GM18858 (cell line): ENCODE results near the gene SLC39A11.
"Not testable (repeated sequence)": the region's sequence is repeated elsewhere in the genome, so short reads cannot be mapped to it uniquely, and the experiment has no call there.

ENCODE experiments used
- ATAC-seq: cut with Tn5 transposase; IDR thresholded peaks from one replicate; pipeline ENCODE4 v1.9.1; 2021; ENCODE audit not compliant: unreplicated experiment

SLC39A11 gene

DNA sequence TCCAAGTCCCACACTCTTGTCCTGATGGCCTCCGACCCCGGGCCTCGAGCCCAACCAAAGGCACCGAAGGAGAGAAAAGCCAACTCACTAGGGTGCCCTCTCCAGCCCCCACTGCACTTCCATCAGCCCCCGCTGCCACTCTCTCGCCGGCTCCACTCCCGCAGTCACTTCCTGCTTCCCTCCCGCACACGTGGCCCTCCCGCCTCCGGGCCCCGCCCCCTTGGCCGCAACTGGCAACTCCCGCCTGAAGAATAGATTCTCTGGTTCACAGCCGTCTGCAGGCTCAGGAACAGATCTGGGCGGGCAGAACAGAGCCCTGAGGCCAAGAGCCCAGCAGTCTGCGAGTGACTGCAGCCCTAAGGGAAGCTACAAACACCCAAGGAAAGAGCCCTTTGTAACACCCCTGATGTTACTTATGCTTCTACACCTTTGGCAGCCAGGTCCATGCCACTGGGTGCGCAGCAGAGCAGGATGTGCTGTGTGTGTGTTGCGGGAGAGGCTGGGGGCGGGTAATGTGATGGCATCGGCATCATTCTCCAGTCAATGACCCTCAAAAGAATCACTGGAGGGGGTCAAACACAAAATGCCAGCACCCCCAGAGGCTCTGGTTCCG, at the start of gene SLC39A11:
TSS of gene SLC39A11 (minus strand) at position 166 of the 613 bp plus-strand sequence. CDS start 3,924 bp downstream, outside the sequence.
- ATAC-seq, result peak; percentile 96

- ATAC-seq, result no peak
Measured at GRCh38 chr17:73141411-73141810, 48.9 kb upstream of the SLC39A11 start.

DNA sequence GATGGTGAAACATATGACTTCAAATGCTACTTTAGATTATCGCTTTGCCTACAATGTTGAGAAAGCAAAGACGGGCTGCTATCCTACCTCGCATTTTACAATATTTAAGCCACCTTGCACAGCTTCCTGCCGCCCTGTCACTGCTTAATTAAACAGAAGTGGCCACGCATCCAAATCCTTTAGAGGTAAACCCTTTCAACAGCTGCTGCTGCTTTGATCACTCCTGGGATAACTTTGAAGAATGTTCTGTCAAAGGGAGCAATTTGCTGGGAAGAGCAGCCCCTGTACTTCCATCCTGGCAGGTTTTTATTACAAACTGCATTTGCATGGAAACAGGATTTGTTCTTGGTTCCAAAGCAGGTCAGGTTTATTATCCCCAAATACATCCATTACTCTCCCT, 48.1 kb upstream of the SLC39A11 start:
- no peak for ATAC-seq

- no peak for ATAC-seq
Measured at GRCh38 chr17:73139296-73139695, 46.8 kb upstream of the SLC39A11 start.

GRCh38 chr17:73138541-73139138, 46.2 kb upstream of the SLC39A11 start:
- ATAC-seq, result no peak

- no peak for ATAC-seq
Measured at GRCh38 chr17:73137376-73137775, 44.9 kb upstream of the SLC39A11 start.

DNA sequence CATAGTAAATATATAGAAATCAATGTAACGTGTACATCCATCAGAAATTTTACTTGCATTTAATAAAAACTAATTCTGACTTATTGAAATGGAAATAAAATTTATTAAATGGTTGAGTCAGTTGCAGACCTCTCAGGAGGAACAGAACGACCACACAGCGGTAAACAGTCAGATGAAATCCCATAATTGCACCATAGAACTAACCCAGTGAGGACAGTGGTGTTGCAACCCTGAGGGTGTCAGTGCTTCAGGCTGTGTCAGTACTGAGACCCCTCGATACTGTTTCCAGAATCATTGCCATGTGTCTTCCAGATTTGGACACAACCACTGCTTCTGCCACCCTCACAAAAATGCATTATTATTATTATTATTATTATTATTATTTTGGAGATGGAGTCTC, 43.3 kb upstream of the SLC39A11 start:
- ATAC-seq, result no peak

DNA sequence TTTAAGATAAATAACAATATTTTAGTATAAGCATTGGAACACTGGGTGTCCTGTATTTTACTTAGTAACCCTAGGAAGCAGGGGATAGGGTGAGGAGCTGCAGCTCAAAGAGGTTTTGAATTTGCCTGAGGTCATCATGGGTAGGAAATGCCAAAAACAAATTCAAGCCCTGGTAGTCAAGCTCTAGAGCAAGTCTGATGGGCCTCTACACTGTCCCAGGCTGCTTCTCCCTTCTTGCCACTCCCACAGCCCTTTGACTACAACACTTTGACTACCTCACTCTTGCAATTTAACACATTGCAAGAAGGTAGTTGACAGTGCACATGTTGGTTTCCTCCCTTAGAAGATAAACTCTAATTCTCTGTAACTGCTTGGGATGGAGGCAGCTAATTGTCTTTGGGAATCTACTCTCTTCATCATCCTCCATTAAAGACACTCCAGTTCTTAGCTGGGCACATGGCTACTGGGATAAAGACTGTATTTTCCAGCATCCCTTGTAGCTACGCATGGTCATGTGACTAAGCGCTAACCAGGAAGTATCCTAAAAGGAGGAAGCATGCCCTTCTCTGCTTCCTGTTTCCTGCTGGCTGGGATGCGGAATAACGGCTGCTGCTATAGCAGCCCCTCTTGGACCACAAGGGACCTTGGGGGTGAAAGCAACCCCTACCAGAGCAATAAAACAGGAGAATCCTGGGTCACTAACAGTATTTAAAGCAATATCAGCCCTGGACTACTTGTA, 41.6 kb upstream of the SLC39A11 start:
- ATAC-seq, result no peak

GRCh38 chr17:73132085-73132492, 39.6 kb upstream of the SLC39A11 start:
- peak; percentile 55 for ATAC-seq

DNA sequence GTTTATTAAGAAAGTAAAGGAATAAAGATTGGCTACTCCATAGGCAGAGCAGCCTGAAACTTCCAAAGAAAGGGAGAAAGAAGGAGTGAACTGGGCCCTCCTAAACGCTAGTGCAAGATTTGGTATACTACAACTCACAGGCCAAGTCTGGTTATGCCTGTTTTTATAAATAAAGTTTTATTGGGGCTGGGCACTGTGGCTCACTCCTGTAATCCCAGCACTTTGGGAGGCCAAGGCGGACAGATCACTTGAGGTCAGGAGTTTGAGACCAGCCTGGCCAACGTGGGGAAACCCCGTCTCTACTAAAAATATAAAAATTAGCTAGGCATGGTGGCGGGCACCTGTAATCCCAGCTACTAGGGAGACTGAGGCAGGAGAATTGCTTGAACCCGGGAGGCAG, 39.0 kb upstream of the SLC39A11 start:
- ATAC-seq, result not testable (repeated sequence)

DNA sequence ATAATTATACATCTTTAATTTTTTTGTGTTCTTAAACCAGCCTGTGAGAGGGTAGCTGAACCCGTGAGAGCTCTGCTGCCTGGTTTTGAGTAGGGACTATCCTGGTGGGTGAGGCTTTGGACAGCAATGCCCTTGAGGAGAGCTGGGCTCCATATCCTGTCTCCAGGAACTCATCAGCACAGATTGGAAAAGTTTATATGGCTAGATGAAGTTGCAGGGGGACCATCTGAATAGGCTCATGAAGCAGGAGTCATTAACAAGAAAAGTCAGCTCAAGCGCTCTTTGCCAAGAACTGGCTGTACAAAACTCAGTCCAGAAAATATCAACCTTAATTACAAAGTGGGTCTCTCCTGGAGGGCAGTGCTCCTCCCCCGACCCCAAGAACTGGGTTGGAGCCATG, 38.5 kb upstream of the SLC39A11 start:
- ATAC-seq, result no peak

DNA sequence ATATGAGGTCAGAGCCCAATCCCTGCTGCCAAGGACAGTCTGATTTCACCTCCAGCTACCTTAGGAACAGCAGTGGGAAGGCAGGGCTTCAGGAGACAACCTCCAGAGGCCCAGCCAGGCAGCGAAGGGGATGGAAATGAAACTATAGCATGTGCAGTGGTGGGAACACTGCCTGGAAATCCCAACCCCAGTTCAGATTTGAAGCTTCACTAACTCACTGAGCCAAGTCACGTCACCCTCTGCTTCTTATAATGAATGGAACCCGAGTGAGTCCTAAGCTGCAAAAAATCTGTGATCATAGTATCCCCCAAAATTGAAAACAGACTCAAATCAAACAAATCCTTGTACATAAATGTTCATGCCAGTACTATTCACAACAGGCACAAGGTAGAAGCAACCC, 36.0 kb upstream of the SLC39A11 start:
- no peak for ATAC-seq

DNA sequence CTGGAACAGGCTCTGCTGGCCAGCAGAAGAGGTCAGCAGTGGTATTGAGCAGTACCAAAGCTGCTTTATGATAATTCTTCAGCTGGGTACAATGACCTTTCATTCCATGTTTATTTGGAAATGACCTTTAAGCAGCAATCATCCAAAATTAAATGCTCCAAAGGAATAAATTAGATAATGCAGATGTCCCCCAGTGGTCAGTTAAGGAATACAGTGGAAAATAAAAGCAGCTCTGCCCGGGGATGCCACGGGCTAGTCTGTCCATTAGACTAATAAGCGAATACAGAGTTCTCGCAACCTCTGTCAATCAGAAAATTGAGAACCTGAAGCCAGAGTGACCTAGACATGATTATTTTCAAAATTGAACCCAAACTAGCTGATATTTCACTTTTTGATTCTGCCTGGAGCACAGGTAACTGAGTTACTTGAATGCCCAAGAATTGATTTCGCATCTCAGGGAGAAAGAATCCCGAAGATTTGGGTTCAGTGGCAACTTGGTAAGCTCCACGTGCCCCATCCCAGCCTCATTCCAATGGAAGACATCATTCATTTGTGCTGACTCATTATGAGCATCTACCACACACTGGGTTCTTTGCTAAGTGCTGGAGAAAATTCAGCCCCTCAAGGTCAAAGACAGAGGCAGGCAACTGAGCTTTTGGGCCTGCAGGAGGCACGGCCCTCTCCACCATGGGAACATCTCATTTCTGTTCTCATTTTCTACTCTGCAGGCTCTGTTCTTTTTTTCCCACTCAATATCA, 34.4 kb upstream of the SLC39A11 start:
- ATAC-seq, result no peak

GRCh38 chr17:73123606-73124320, 31.3 kb upstream of the SLC39A11 start:
- no peak for ATAC-seq

DNA sequence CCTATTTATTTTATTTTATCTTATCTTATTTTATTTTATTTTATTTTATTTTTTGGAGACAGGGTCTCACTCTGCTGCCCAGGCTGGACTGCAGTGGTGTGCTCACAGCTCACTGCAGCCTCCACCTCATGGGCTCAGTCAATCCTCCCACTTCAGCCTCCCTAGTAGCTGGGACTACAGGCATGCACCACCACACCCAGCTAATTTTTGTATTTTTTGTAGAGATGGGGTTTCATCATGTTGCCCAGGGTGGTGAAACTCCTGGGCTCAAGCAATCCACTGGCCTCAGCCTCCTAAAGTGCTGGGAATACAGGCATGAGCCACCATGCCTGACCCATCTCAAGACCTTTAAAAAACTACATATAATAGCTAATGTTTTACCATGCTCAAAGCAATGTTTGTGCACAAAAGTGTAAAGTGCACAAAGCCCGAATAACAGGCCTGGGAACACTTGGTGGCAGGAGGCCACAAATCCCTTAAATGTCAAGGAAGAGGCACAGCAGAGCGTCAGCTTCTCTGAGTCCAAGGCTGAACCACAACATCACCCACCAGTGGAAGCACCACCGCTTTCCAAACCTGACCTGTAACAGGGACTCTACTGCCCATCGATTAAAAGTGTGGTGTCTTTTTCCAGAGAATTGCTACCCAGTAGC, 30.6 kb upstream of the SLC39A11 start:
- no peak for ATAC-seq

- ATAC-seq, result no peak
Measured at GRCh38 chr17:73121506-73121905, 29.0 kb upstream of the SLC39A11 start.

GRCh38 chr17:73119631-73120030, 27.1 kb upstream of the SLC39A11 start:
- ATAC-seq, result no peak

DNA sequence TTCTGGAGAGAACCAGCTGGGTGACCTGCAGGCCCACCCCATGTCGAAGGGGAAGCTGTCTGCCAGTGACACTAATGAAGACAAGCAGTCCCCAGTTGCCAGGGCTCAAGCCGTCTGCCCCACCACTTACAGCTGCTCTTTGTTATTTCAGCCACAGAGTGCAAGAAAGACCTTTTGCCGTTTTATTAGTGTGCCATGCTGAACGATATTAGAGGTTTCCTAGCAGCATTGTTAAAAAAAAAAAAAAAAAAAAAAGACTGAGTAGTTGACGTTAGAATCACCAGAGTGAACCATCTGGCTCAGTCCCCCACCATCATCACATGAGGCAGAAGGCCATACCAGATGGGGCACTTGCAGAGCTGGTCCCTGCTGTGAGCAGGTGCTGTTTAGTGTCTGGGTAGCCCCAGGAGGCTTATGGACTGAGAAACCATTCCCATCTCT, 26.5 kb upstream of the SLC39A11 start:
- ATAC-seq, result no peak

GRCh38 chr17:73118139-73118538, 25.7 kb upstream of the SLC39A11 start:
- ATAC-seq, result no peak

- ATAC-seq, result no peak
Measured at GRCh38 chr17:73112246-73112645, 19.8 kb upstream of the SLC39A11 start.
